ENCODE results near the gene PPME1.

PPME1 gene

GRCh38 chr11:74162681-74163467 is 8.2 kb upstream of the PPME1 start:
- DNase-seq, result no peak

GRCh38 chr11:74168838-74169237 is 2.3 kb upstream of the PPME1 start:
- no peak for DNase-seq

GRCh38 chr11:74169738-74170458 is 1.2 kb upstream of the PPME1 start:
- DNase-seq, result no peak

GRCh38 chr11:74171630-74171968 is 510 bp downstream of the PPME1 start:
- DNase-seq, result no peak

- no peak for DNase-seq
Observed at GRCh38 chr11:74171997-74172396, 908 bp downstream of the PPME1 start.

- no peak for DNase-seq
Observed at GRCh38 chr11:74175920-74176319, 4.8 kb downstream of the PPME1 start.

- DNase-seq, result no peak
Observed at GRCh38 chr11:74179234-74180052, 8.4 kb downstream of the PPME1 start.

- DNase-seq, result no peak
Observed at GRCh38 chr11:74182635-74183034, 11.5 kb downstream of the PPME1 start.

GRCh38 chr11:74185285-74185684 is 14.2 kb downstream of the PPME1 start:
- no peak for DNase-seq

GRCh38 chr11:74185695-74186094 is 14.6 kb downstream of the PPME1 start:
- DNase-seq, result no peak

- no peak for DNase-seq
Observed at GRCh38 chr11:74195828-74196227, 24.7 kb downstream of the PPME1 start.

- DNase-seq, result no peak
Observed at GRCh38 chr11:74196781-74197486, 25.8 kb downstream of the PPME1 start.

- no peak for DNase-seq
Observed at GRCh38 chr11:74203966-74204365, 32.9 kb downstream of the PPME1 start.

GRCh38 chr11:74204701-74205100 is 33.6 kb downstream of the PPME1 start:
- DNase-seq, result no peak

GRCh38 chr11:74205181-74205580 is 34.1 kb downstream of the PPME1 start:
- DNase-seq, result no peak

GRCh38 chr11:74206746-74207145 is 35.7 kb downstream of the PPME1 start:
- DNase-seq, result no peak

GRCh38 chr11:74208507-74208906 is 37.4 kb downstream of the PPME1 start:
- no peak for DNase-seq

GRCh38 chr11:74212533-74212932 is 41.4 kb downstream of the PPME1 start:
- DNase-seq, result no peak

- DNase-seq, result no peak
Observed at GRCh38 chr11:74220376-74220775, 49.3 kb downstream of the PPME1 start.

- no peak for DNase-seq
Observed at GRCh38 chr11:74221816-74222215, 50.7 kb downstream of the PPME1 start.

- no peak for DNase-seq
Observed at GRCh38 chr11:74225565-74225964, 54.5 kb downstream of the PPME1 start.

- no peak for DNase-seq
Observed at GRCh38 chr11:74226907-74227306, 55.8 kb downstream of the PPME1 start.
